Hepatocyte (in vitro differentiated cells): ENCODE measurements around the gene AMER2.

Source experiments
- EZH2 ChIP-seq: fragments of 200-600 bp; sonication (generic); IDR thresholded peaks from 2 replicates; pipeline ENCODE4 v1.6.1; 2016; ENCODE audit warnings: antibody characterized with exemption, mild to moderate bottlenecking, borderline replicate concordance
- TF ChIP-seq, protein P1 (sequence below): fragments of 200-600 bp; sonication (generic); IDR thresholded peaks from 2 replicates; pipeline ENCODE4 v1.5.1; 2016; ENCODE audit warnings: antibody characterized with exemption, mild to moderate bottlenecking; ENCODE audit not compliant: poor library complexity

DNA sequence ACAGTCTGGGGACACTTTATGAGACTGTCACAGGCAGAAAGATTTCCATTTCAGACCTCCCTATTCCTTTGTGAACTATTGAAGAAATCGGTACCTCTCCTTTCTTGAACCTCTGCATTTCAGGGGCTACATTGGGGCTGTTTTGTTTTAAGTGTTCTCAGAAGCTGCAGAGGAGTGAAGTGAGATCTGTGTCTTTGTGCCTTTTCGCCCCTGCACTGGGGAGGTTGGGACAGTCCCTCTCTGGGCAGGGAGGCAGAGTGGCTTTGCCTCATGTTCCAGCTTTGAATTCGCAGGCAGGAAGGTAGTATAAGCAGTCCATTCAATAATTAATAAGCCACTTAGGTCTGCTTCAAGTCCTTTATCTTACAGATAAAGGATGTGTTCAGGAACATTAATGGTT, 9.5 kb upstream of the AMER2 start:
- TF ChIP-seq, protein P1, sequence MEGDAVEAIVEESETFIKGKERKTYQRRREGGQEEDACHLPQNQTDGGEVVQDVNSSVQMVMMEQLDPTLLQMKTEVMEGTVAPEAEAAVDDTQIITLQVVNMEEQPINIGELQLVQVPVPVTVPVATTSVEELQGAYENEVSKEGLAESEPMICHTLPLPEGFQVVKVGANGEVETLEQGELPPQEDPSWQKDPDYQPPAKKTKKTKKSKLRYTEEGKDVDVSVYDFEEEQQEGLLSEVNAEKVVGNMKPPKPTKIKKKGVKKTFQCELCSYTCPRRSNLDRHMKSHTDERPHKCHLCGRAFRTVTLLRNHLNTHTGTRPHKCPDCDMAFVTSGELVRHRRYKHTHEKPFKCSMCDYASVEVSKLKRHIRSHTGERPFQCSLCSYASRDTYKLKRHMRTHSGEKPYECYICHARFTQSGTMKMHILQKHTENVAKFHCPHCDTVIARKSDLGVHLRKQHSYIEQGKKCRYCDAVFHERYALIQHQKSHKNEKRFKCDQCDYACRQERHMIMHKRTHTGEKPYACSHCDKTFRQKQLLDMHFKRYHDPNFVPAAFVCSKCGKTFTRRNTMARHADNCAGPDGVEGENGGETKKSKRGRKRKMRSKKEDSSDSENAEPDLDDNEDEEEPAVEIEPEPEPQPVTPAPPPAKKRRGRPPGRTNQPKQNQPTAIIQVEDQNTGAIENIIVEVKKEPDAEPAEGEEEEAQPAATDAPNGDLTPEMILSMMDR: no peak
- TF ChIP-seq EZH2: no peak
